SU-DHL-6 (cell line): ENCODE measurements around the gene JMJD6.
"Not testable (repeated sequence)": the region's sequence is repeated elsewhere in the genome, so short reads cannot be mapped to it uniquely, and the experiment has no call there.

Experiments
- H2AFZ ChIP-seq: fragments of 200-600 bp; sonication (generic); 2 replicates; pipeline ENCODE4 v1.6.1; 2014; ENCODE audit warnings: low read depth, mild to moderate bottlenecking, moderate library complexity, mixed read lengths, antibody characterized with exemption, low read length; ENCODE audit not compliant: severe bottlenecking
- H3F3A ChIP-seq: fragments of 200-600 bp; shearing (Covaris generic); 2 replicates; pipeline ENCODE4 v1.6.0; 2016; ENCODE audit warnings: antibody characterized with exemption, mild to moderate bottlenecking; ENCODE audit not compliant: insufficient read depth
- H3K27ac ChIP-seq: fragments of 200-600 bp; sonication (generic); 2 replicates; pipeline ENCODE4 v1.5.1; 2016; ENCODE audit warnings: low read depth, mild to moderate bottlenecking, low read length, moderate library complexity, mixed read lengths
- H3K27me3 ChIP-seq: fragments of 200-600 bp; sonication (generic), shearing (Covaris generic); 2 replicates; pipeline ENCODE4 v1.6.0; 2014; ENCODE audit warnings: mild to moderate bottlenecking, low read length
- H3K36me3 ChIP-seq: fragments of 200-600 bp; sonication (generic); 2 replicates; pipeline ENCODE4 v1.6.1; 2014; ENCODE audit warnings: mild to moderate bottlenecking, low read length, mixed read lengths
- H3K4me2 ChIP-seq: fragments of 300-600, 200-600 bp; shearing (Covaris generic), sonication (generic); 2 replicates; pipeline ENCODE4 v1.6.0; 2014; ENCODE audit warnings: low read length, low read depth, mild to moderate bottlenecking; ENCODE audit not compliant: poor library complexity, severe bottlenecking
- H3K4me3 ChIP-seq: fragments of 200-600 bp; sonication (generic); 2 replicates; pipeline ENCODE4 v1.5.1; 2014; ENCODE audit warnings: antibody characterized with exemption, low read length, mild to moderate bottlenecking, mixed read lengths; ENCODE audit not compliant: insufficient read depth, poor library complexity, severe bottlenecking
- H3K79me2 ChIP-seq: fragments of 200-600 bp; sonication (generic); 2 replicates; pipeline ENCODE4 v1.6.1; 2014; ENCODE audit warnings: mild to moderate bottlenecking, low read length, moderate library complexity; ENCODE audit not compliant: insufficient read depth
- H3K9ac ChIP-seq: fragments of 200-600 bp; sonication (generic); 2 replicates; pipeline ENCODE4 v1.7.0; 2014; ENCODE audit warnings: mild to moderate bottlenecking, low read length
- H3K9me2 ChIP-seq: fragments of 200-600 bp; sonication (generic); replicated peaks from 2 replicates; pipeline ENCODE4 v1.6.1; 2014; ENCODE audit warnings: low read length; ENCODE audit not compliant: insufficient read depth
- H3K9me3 ChIP-seq: fragments of 200-600 bp; sonication (generic); 2 replicates; pipeline ENCODE4 v1.6.1; 2014; ENCODE audit warnings: low read length, mixed read lengths; ENCODE audit not compliant: insufficient read depth
- H4K20me1 ChIP-seq: fragments of 200-600 bp; sonication (generic); 2 replicates; pipeline ENCODE4 v1.6.1; 2014; ENCODE audit warnings: low read depth, mild to moderate bottlenecking, antibody characterized with exemption, low read length, moderate library complexity, mixed read lengths
- CTCF ChIP-seq: fragments of 200-600 bp; sonication (generic); IDR thresholded peaks from one replicate; pipeline ENCODE4 v1.5.1; 2017; ENCODE audit warnings: antibody characterized with exemption, mild to moderate bottlenecking, low read length, moderate library complexity; ENCODE audit not compliant: insufficient read depth, poor library complexity, severe bottlenecking
- EZH2phosphoT487 ChIP-seq: fragments of 200-600 bp; sonication (generic), shearing (Covaris generic); conservative IDR thresholded peaks from 2 replicates; pipeline ENCODE4 v1.6.1; 2018; ENCODE audit warnings: mild to moderate bottlenecking, antibody characterized with exemption, low read length, moderate library complexity, mixed read lengths

Gene JMJD6

GRCh38 chr17:76748657-76749056 lies 22.3 kb upstream of the JMJD6 start:
- H3K36me3 ChIP-seq: peaks cover 3% of the 10 kb centered on the region; the same call in 1 of the 2 replicates
- TF ChIP-seq EZH2phosphoT487 (no peak), CTCF (no peak)
- no peak overlapping the region for H2AFZ ChIP-seq
- no peak overlapping the region for H3K9ac ChIP-seq
- H3K27ac ChIP-seq: no peak overlapping the region
- H3K9me3 ChIP-seq: no peaks in the 10 kb centered on the region
- H3K27me3 ChIP-seq: no peaks in the 10 kb centered on the region
- no peak overlapping the region for H3K4me2 ChIP-seq
- H3F3A ChIP-seq: no peaks in the 10 kb centered on the region
- H3K9me2 ChIP-seq: no peaks in the 10 kb centered on the region
- H3K79me2 ChIP-seq: no peaks in the 10 kb centered on the region
- H4K20me1 ChIP-seq: no peaks in the 10 kb centered on the region
- no peak overlapping the region for H3K4me3 ChIP-seq

- no peak overlapping the region for H3K27ac ChIP-seq
- no peaks in the 10 kb centered on the region for H3K9me3 ChIP-seq
- H3K36me3 ChIP-seq: peaks cover 3% of the 10 kb centered on the region; the same call in 1 of the 2 replicates
Measured at GRCh38 chr17:76747716-76748363, 21.4 kb upstream of the JMJD6 start.

GRCh38 chr17:76745785-76746184 lies 19.4 kb upstream of the JMJD6 start:
- H3K27ac ChIP-seq, H3K4me2 ChIP-seq, H3K9me2 ChIP-seq, H2AFZ ChIP-seq, H3K4me3 ChIP-seq, H3K9ac ChIP-seq, H3K27me3 ChIP-seq, H3K36me3 ChIP-seq, H3F3A ChIP-seq, H4K20me1 ChIP-seq, H3K79me2 ChIP-seq, H3K9me3 ChIP-seq: not testable (repeated sequence)

More at GRCh38 chr17:76747716-76748363, 21.4 kb upstream of the JMJD6 start:
- H3K27me3 ChIP-seq: no peaks in the 10 kb centered on the region
- H3K9ac ChIP-seq: no peak overlapping the region
- no peak overlapping the region for H3K4me3 ChIP-seq
- H3F3A ChIP-seq: no peaks in the 10 kb centered on the region
- H3K9me2 ChIP-seq: no peaks in the 10 kb centered on the region
- H4K20me1 ChIP-seq: no peaks in the 10 kb centered on the region
- H2AFZ ChIP-seq: no peak overlapping the region
- no peak overlapping the region for H3K4me2 ChIP-seq
- TF ChIP-seq EZH2phosphoT487: no peak
- H3K79me2 ChIP-seq: no peaks in the 10 kb centered on the region

GRCh38 chr17:76744747-76745146 lies 18.3 kb upstream of the JMJD6 start:
- H2AFZ ChIP-seq: no peak overlapping the region
- no peak overlapping the region for H3K27ac ChIP-seq
- H3K79me2 ChIP-seq: no peaks in the 10 kb centered on the region
- no peak overlapping the region for H3K9ac ChIP-seq
- no peaks in the 10 kb centered on the region for H3K9me2 ChIP-seq
- no peak overlapping the region for H3K4me3 ChIP-seq
- no peaks in the 10 kb centered on the region for H3K9me3 ChIP-seq
- H4K20me1 ChIP-seq: no peaks in the 10 kb centered on the region
- no peaks in the 10 kb centered on the region for H3F3A ChIP-seq
- TF ChIP-seq EZH2phosphoT487 (no peak), CTCF (no peak)
- H3K27me3 ChIP-seq: no peaks in the 10 kb centered on the region
- H3K4me2 ChIP-seq: no peak overlapping the region
- H3K36me3 ChIP-seq: peaks cover 9% of the 10 kb centered on the region; the same call in 1 of the 2 replicates
